Right lobe of liver (tissue), 4 donors: ENCODE data around the gene MID1.

Experiments used
- POLR2A ChIP-seq: fragments of 450-650 bp; IDR thresholded peaks from one replicate; pipeline ENCODE4 v1.6.1; 2017; ENCODE audit warnings: antibody characterized with exemption, mild to moderate bottlenecking
- TF ChIP-seq, protein P1 (sequence below), 4 donors: fragments of 200-600 bp in 3 of 4; fragments of 450-650 bp in 1 of 4; IDR thresholded peaks; one replicate each; pipeline versions ENCODE4 v1.5.1 to v1.8.0; 2016 to 2022; ENCODE audit warnings: antibody characterized with exemption in 4 of 4, mild to moderate bottlenecking in 2 of 4
- donor health status: DM: no; HTN: no; CAD: no.
- donor health status: DM: no; HTN: no; CAD: no.
- donor health status: DM: no; HTN: yes; CAD: no.

GRCh38 chrX:10603612-10604011 lies 16.8 kb downstream of the MID1 start:
- no peak for TF ChIP-seq POLR2A
- TF ChIP-seq, protein P1, sequence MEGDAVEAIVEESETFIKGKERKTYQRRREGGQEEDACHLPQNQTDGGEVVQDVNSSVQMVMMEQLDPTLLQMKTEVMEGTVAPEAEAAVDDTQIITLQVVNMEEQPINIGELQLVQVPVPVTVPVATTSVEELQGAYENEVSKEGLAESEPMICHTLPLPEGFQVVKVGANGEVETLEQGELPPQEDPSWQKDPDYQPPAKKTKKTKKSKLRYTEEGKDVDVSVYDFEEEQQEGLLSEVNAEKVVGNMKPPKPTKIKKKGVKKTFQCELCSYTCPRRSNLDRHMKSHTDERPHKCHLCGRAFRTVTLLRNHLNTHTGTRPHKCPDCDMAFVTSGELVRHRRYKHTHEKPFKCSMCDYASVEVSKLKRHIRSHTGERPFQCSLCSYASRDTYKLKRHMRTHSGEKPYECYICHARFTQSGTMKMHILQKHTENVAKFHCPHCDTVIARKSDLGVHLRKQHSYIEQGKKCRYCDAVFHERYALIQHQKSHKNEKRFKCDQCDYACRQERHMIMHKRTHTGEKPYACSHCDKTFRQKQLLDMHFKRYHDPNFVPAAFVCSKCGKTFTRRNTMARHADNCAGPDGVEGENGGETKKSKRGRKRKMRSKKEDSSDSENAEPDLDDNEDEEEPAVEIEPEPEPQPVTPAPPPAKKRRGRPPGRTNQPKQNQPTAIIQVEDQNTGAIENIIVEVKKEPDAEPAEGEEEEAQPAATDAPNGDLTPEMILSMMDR (IDR thresholded peaks at IDR 0.05), result no peak
